LNCAP (cell line): Measurements from ENCODE around the gene PPRC1.

Experiments
- TF ChIP-seq, protein P1 (sequence below): fragments of 450-650 bp; IDR thresholded peaks from 2 replicates; pipeline ENCODE4 v1.5.1; 2017; ENCODE audit warnings: mild to moderate bottlenecking

Gene PPRC1

DNA sequence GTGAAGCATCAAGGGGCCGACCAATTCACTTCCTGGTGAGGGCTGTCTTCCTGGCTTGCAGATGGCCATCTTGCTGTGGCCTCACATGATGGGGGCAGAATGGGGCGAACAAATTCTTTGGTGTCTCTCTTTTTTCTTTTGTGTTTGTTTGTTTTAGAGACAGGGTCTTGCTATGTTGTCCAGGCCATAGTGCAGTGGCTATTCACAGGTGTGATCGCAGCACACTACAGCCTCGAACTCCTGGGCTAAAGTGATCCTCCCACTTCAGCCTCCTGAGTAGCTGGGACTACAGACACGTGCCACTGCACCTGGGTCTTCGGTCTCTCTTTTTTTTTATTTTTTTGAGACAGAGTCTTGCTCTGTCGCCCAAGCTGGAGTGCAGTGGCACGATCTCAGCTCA is 39.4 kb downstream of the PPRC1 start:
- TF ChIP-seq, protein P1, sequence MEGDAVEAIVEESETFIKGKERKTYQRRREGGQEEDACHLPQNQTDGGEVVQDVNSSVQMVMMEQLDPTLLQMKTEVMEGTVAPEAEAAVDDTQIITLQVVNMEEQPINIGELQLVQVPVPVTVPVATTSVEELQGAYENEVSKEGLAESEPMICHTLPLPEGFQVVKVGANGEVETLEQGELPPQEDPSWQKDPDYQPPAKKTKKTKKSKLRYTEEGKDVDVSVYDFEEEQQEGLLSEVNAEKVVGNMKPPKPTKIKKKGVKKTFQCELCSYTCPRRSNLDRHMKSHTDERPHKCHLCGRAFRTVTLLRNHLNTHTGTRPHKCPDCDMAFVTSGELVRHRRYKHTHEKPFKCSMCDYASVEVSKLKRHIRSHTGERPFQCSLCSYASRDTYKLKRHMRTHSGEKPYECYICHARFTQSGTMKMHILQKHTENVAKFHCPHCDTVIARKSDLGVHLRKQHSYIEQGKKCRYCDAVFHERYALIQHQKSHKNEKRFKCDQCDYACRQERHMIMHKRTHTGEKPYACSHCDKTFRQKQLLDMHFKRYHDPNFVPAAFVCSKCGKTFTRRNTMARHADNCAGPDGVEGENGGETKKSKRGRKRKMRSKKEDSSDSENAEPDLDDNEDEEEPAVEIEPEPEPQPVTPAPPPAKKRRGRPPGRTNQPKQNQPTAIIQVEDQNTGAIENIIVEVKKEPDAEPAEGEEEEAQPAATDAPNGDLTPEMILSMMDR: no peak

- TF ChIP-seq, protein P1: no peak
Observed at GRCh38 chr10:102175415-102175814, 42.6 kb downstream of the PPRC1 start.

GRCh38 chr10:102184606-102185005 is 51.8 kb downstream of the PPRC1 start:
- TF ChIP-seq, protein P1: no peak

GRCh38 chr10:102185272-102185671 is 52.4 kb downstream of the PPRC1 start:
- TF ChIP-seq, protein P1: no peak

GRCh38 chr10:102185811-102186527 is 53.1 kb downstream of the PPRC1 start:
- TF ChIP-seq, protein P1: no peak

GRCh38 chr10:102188298-102188940 is 55.6 kb downstream of the PPRC1 start:
- TF ChIP-seq, protein P1: no peak

GRCh38 chr10:102191956-102192355 is 59.1 kb downstream of the PPRC1 start:
- TF ChIP-seq, protein P1: no peak
